GM21619 (cell line): ENCODE data around the gene NOL4L.

Experiments
- ATAC-seq: cut with Tn5 transposase; IDR thresholded peaks from one replicate; pipeline ENCODE4 v1.9.1; 2021; ENCODE audit not compliant: unreplicated experiment

NOL4L gene

GRCh38 chr20:32613192-32614053 lies 28.3 kb upstream of the NOL4L start:
- ATAC-seq: no peak

GRCh38 chr20:32612351-32613191 lies 27.4 kb upstream of the NOL4L start:
- no peak for ATAC-seq

GRCh38 chr20:32611868-32612267 lies 26.7 kb upstream of the NOL4L start:
- no peak for ATAC-seq

GRCh38 chr20:32611286-32611685 lies 26.2 kb upstream of the NOL4L start:
- no peak for ATAC-seq

GRCh38 chr20:32610472-32611218 lies 25.5 kb upstream of the NOL4L start:
- no peak for ATAC-seq

DNA sequence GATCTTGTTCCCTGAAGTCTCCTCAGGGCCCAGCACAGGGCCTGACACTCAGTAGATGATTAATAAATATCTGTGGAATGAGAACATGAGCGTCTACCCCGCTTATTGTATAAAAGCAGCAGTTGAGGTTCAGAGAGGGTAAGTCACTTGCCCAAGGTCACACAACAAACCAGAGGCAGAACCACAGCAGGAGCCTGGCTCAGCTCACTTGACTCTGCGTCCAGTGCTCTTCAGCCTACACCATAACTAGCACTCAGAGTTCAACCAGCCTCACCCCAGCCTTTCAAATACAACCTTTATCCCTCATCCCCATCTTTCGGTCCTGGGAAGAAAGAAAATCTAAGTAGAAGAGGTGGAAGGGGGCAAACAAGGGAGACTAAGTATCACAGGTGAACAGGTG lies 24.9 kb upstream of the NOL4L start:
- no peak for ATAC-seq

DNA sequence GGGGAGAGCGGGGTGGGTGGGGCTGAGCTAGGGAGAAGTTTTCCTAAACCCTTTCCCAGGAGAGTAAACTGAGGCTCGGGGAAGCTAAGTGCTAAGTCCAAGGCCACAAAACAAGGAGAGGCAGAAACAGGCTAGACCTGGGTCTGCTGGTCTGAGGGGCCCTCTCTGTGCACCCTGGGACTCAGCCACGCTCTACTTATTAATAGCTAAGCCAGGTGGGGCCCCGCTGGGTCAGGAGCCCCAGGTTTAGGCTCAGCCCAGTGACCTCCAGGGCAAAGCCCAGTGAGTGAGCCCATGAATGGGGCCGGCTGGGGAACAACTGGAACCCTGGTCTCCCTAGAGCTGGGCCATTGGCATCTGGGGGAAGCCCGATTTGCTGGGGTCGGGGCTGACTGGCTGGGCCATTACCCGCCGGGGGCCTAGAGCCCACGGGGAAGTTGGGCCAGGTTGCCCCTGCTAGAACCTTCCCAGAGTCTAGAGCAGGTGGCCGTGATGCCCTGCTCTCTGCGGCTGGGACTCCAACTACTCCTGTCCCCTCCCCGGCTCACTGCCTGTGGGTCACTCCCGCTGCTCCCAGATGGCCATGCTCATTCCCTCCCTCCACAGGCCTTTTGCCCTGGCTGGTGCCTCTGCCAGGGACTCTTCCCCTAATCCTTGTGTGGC lies 24.1 kb upstream of the NOL4L start:
- no peak for ATAC-seq

DNA sequence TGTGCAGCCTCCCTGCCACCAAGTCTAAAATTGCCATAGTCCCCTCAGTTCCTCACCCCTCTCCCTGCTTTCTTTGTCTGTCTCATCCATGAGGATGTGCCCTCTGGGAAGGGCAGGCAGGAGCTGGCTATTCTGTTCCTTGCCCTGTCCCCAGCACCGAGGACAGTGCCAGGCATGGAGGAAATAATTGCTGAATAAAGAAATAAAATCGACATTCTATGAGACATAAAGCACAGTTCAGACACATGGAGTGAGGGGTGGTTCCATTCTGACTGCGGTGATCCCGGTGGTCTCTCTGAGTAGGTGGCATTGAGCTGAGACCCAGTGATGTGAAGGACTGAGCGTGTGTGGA lies 23.5 kb upstream of the NOL4L start:
- ATAC-seq: no peak

- ATAC-seq: no peak
Measured at GRCh38 chr20:32607727-32608663, 22.9 kb upstream of the NOL4L start.

DNA sequence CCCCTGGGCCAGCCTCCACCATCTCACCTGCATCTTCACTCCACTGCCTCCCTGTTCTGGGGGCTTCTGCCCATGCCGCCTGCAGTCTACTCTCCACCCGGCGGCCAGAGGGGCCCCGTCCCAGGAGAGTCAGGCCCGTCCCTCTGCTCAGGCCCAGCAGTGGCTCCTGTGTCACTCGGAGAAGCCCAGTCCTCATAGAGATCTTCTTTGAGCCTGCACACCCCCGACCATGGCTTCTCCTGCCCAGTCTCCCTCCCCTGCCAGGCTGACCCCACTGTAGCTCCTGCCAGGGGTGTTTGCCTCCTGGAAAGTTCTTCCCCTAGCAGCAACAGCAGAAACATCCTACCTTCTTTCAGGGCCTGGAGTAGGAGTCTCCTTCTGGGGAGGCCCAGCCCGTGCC lies 22.2 kb upstream of the NOL4L start:
- no peak for ATAC-seq

GRCh38 chr20:32606790-32607189 lies 21.7 kb upstream of the NOL4L start:
- ATAC-seq: no peak

GRCh38 chr20:32606107-32606506 lies 21.0 kb upstream of the NOL4L start:
- ATAC-seq: no peak

- no peak for ATAC-seq
Measured at GRCh38 chr20:32605167-32605656, 20.1 kb upstream of the NOL4L start.

DNA sequence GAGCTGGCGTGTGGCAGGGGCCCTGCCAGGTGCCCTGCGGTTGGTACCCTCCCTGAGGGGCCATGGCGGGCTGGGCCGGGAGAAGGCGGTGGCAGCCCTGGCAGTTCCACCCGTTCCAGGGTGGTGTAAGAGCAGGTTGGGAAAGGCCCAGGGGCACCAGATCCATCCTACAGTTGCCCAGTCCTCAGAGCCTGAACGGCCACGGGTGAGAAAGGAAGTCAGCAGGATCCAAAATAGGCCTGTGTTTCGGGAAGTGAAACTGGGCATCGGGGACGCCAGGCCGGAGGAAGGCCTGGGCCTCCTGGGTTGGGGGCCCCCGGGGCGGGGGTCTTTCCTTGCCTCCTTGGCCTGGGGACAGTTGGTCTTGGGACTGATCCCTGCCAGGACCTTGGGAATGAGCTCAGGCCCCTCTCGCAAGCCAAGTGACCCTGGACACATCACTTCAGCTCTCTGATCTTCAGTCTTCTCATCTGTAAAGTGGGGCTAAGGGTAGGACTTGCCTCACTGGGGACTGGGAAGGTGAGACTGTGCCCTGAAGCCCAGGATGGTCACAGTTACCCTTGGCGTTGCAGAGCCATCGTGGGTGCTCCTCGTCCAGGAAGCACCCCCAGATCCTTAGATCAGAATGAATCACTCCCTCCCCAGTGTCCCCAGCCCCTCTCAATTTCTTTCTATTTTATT lies 18.1 kb upstream of the NOL4L start:
- no peak for ATAC-seq

DNA sequence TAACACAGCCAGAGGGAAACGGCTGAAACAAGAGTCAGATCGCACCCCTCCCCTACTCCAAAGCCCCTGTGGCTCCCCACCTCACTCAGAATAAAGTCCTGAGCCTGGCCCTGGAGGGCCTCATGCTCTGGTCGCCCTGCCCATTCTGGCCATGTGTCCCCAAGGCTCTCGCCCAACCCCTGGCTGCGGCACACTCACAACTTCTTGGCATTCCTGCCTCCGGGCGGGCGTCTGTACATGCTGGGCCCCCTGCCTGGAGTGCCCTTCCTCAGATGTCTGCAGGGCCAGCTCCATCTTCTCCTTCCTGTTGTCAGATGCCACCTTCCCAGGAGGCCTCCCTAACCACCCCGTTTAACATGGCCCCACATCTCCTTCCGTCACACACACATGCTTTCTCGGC lies 17.1 kb upstream of the NOL4L start:
- ATAC-seq: no peak

DNA sequence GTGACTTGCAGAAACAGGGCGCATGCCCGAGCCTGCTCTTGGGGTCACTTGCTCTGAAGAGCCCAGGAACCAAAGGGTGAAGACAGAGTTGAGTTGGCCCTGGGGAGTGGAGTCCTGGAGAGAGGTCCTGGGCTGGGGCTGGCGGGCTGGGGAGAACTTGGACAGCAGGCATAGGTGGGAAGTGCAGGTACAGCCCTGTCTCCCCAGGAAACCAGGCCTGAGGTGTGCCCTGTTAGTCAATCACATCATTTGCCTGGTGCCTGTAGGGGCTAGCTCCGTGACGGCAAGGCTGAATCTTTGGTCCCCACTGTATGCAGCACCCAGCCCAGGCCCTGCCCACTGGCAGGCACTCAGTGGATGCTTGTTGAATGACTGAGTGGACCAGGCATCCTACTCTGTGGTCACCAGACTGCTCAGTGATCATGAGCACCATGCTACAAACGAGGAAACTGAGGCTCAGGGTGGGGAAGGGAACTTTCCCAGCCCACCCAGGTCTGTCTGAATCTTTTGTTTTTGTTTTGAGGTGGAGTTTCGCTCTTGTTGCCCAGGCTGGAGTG lies 15.6 kb upstream of the NOL4L start:
- ATAC-seq: no peak

DNA sequence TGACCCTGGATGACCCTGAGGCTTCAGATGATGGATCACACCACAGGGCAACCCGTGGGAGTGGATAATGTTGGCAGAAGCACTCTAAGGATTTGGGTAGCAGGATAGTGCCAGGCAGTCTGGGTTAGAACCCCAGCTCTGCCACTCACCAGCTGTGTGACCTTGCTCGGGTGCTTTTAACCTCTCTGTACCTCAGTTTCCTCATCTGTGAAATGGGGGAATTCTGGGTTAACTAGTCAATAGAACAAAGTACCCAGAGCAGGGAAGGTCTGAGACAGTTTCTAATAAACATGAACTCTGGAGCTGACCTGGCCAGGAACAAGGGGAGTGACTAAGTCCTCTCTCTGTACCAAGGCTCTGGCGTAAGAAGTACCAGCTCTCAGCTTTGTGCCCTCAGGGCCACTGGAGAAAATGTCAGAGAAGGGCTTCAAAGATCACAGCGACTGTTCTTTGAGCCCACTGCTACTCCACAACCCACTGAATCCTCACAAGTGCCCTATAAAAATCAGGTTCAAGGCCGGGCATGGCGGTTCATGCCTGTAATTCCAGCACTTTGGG lies 14.7 kb upstream of the NOL4L start:
- no peak for ATAC-seq

DNA sequence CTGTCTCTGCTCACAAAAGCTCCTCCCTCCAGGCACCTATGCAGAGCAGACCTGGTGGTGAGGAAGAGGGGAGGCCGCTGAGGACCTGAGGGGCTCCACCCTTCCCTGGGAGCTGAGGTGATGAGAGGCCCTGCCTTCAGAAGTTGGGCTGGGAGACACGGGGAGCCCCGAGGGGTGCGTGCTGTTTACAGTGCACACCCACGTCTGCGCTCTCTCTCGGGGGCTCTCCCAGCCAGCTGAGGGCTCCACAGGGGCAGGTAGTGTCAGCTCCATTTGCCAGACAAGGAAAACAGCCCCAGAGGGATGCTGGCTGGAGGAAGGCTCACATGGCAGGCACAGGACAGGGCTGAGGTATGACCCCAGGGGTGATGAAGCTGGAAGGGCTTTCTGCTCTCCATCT lies 13.5 kb upstream of the NOL4L start:
- ATAC-seq: no peak

DNA sequence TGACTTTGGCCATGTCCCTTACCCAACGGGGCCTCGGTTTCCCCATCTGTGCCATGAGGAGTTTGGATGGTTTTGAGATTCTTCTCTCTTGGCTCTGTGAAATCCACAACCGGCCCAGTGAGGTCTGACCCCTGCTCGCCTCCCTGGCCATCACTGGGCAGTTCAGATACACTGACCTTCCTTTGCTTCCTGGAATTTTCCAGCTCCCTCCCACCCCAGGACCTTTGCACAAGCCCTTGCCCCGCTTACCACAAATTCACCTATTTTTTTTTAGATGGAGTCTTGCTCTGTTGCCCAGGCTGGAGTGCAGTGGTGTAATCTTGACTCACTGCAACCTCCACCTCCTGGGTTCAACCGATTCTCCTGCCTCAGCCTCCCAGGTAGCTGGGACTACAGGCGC lies 12.6 kb upstream of the NOL4L start:
- no peak for ATAC-seq
